ENCODE measurements around the gene VAPB. TPM values are rescaled to one million over a fixed set of nuclear protein-coding genes. Genes with fewer than 3 reads are reported as not detected.
A peak's percentile ranks its signal among the peaks of the same experiment; 100 is the strongest.

VAPB gene
- total RNA-seq, 1 experiment from 2014 or later: 46.6 TPM

GRCh38 chr20:58340853-58341252, 48.2 kb upstream of the VAPB start:
- Mint-ChIP-seq H3K4me1 (peaks cover 28% of the 10 kb centered on the region), H3K27me3 (ENCODE audit: low read depth) (no peaks in the 10 kb centered on the region), H3K9me3 (peaks cover 13% of the 10 kb centered on the region), H3K36me3 (peaks cover 17% of the 10 kb centered on the region), H3K4me3 (no peak overlapping the region), H3K27ac (peak overlapping the region; percentile 14; the same call in 1 of the 2 replicates)
- TF ChIP-seq ZNF281 (CRISPR knock-in tag; IDR thresholded peaks at IDR 0.05) (no peak), EMX1 (CRISPR knock-in tag; IDR thresholded peaks at IDR 0.05) (no peak), ATF1 (CRISPR knock-in tag; IDR thresholded peaks at IDR 0.05) (no peak), ZNF396 (CRISPR knock-in tag; IDR thresholded peaks at IDR 0.05; ENCODE audit: borderline replicate concordance) (no peak), IRF1 (CRISPR knock-in tag; IDR thresholded peaks at IDR 0.05) (no peak), CBFB (CRISPR knock-in tag; IDR thresholded peaks at IDR 0.05; ENCODE audit: low read depth) (no peak), ARID4B (CRISPR knock-in tag; IDR thresholded peaks at IDR 0.05; ENCODE audit: borderline replicate concordance) (no peak), ZNF416 (CRISPR knock-in tag; IDR thresholded peaks at IDR 0.05) (no peak), CREM (CRISPR knock-in tag; IDR thresholded peaks at IDR 0.05) (no peak), E2F1 (CRISPR knock-in tag; IDR thresholded peaks at IDR 0.05) (no peak)
- ChIA-PET CTCF (no interaction called here), POLR2A (no interaction called here)
- ATAC-seq: no peak
- no peak for DNase-seq (ENCODE audit: low spot score)

GRCh38 chr20:58342104-58342945, 46.7 kb upstream of the VAPB start:
- H3K27ac Mint-ChIP-seq: no peak overlapping the region
- peaks cover 28% of the 10 kb centered on the region for H3K4me1 Mint-ChIP-seq
- TF ChIP-seq MXD4 (CRISPR knock-in tag; IDR thresholded peaks at IDR 0.05; ENCODE audit: borderline replicate concordance) (no peak), ZMAT4 (CRISPR knock-in tag; IDR thresholded peaks at IDR 0.05) (no peak), MYBL2 (CRISPR knock-in tag; IDR thresholded peaks at IDR 0.05) (no peak), CTCF (IDR thresholded peaks at IDR 0.05) (no peak), ZNF219 (CRISPR knock-in tag; IDR thresholded peaks at IDR 0.05; ENCODE audit: borderline replicate concordance) (no peak), AFF4 (CRISPR knock-in tag; IDR thresholded peaks at IDR 0.05; ENCODE audit: borderline replicate concordance) (no peak), USF1 (CRISPR knock-in tag; IDR thresholded peaks at IDR 0.05) (no peak)

More at GRCh38 chr20:58342104-58342945, 46.7 kb upstream of the VAPB start:
- Mint-ChIP-seq H3K9me3 (peaks cover 17% of the 10 kb centered on the region), H3K4me3 (no peak overlapping the region), H3K36me3 (peaks cover 28% of the 10 kb centered on the region), H3K27me3 (ENCODE audit: low read depth) (no peaks in the 10 kb centered on the region)
- ChIA-PET CTCF (interaction anchor here (1.5 to 2.0 kb wide), 2 partner anchors 17 to 139 kb away, joined by 3 to 11 read pairs; no protein-coding TSS in a partner anchor), POLR2A (no interaction called here)
- no peak for DNase-seq (ENCODE audit: low spot score)
- no peak for ATAC-seq

Measured in WTC11 (cell line).